Measurements from ENCODE around the gene LRRC45. TPM values are rescaled to one million over a fixed set of nuclear protein-coding genes. Genes with fewer than 3 reads are reported as not detected.

LRRC45 gene
- total and polyA plus RNA-seq, 12 donors, result 1.2 to 24.5 (median 12.6) TPM

- H3K4me3 ChIP-seq, result peak overlapping the region in 1 of 4 donors; percentile 81
- no peak for TF ChIP-seq POLR2A (IDR thresholded peaks at IDR 0.05)
- TF ChIP-seq CTCF (IDR thresholded peaks at IDR 0.05), result peak; percentile 49 to 92 (median 90)
- peaks cover 21 to 27% of the 10 kb centered on the region in 2 donors for H3K4me1 ChIP-seq (replicated peaks in 1 of 2)
- H3K27me3 ChIP-seq, result no peaks in the 10 kb centered on the region
- WGBS, 4 donors, result 34 to 40% (median 39%) methylated on average over 2 to 25 of the region's 25 CpGs
- no peak overlapping the region for H3K27ac ChIP-seq
- H3K9me3 ChIP-seq (replicated peaks in 1 of 3), result no peaks in the 10 kb centered on the region
- no peaks in the 10 kb centered on the region for H3K36me3 ChIP-seq (replicated peaks in 1 of 2)
- DNase-seq, result peak; percentile 78 to 92 (median 88)
- intact Hi-C loops (cut with DNase I), result loop anchor here (2.0 to 10.0 kb wide), 3 partner anchors 61 to 273 kb away; partner anchors contain the start of gene NOTUM (in 1 of the 2)
Measured at GRCh38 chr17:82021107-82021899, 1.8 kb upstream of the LRRC45 start.

- Histone ChIP-seq H3K4me3 (peak overlapping the region in 3 of 4 donors; percentile 37 to 81 (median 52)), H3K27me3 (no peaks in the 10 kb centered on the region), H3K4me1 (replicated peaks in 1 of 2) (peaks cover 21 to 27% of the 10 kb centered on the region in 2 donors), H3K9me3 (replicated peaks in 1 of 3) (no peaks in the 10 kb centered on the region), H3K36me3 (replicated peaks in 1 of 2) (no peaks in the 10 kb centered on the region), H3K27ac (peak overlapping the region in 1 of 5 donors; percentile 86)
- no peak for DNase-seq
- 5 to 17% (median 11%) methylated on average over 2 to 10 of the region's 10 CpGs for WGBS, 4 donors
- TF ChIP-seq CTCF (IDR thresholded peaks at IDR 0.05) (no peak), POLR2A (IDR thresholded peaks at IDR 0.05) (no peak)
- intact Hi-C loops (cut with DNase I), result loop anchor here (2.0 to 10.0 kb wide), 3 partner anchors 61 to 273 kb away; partner anchors contain the start of gene NOTUM (in 1 of the 2)
Measured at GRCh38 chr17:82021900-82022309, 1.2 kb upstream of the LRRC45 start.

- DNase-seq, result peak in 1 of 7 donors; percentile 67
- H3K27ac ChIP-seq, result peak within 1 kb of the TSS in 2 of 5 donors; percentile 34 to 86
- intact Hi-C loops (cut with DNase I), result loop anchor here in 1 of 2 donors (10.0 kb wide), 1 partner anchor 272 kb away; no protein-coding TSS in a partner anchor
- H3K36me3 ChIP-seq (replicated peaks in 1 of 2), result no peaks in the 10 kb centered on the region
- TF ChIP-seq CTCF (IDR thresholded peaks at IDR 0.05) (no peak), POLR2A (IDR thresholded peaks at IDR 0.05) (peak; percentile 36 to 62)
- peaks cover 21 to 27% of the 10 kb centered on the region in 2 donors for H3K4me1 ChIP-seq (replicated peaks in 1 of 2)
- H3K9me3 ChIP-seq (replicated peaks in 1 of 3), result no peaks in the 10 kb centered on the region
- H3K27me3 ChIP-seq, result no peaks in the 10 kb centered on the region
- peak within 1 kb of the TSS; percentile 37 to 81 (median 46) for H3K4me3 ChIP-seq
- WGBS, 4 donors, result 1 to 10% (median 2%) methylated on average over 4 to 64 of the region's 64 CpGs
Measured at GRCh38 chr17:82022310-82022980, 660 bp upstream of the LRRC45 start, which contains the start of gene CENPX. Gene CENPX, minus strand, starts transcription at chr17:82022878. Its CDS starts 17 bp downstream, at chr17:82022861.

Data from adrenal gland (tissue), 12 donors.